ENCODE results near the gene CLIC3. TPM values are rescaled to one million over a fixed set of nuclear protein-coding genes. Genes with fewer than 3 reads are reported as not detected.

The CLIC3 gene
- total RNA-seq, 1 donor from 2014 or later = 38.6 TPM

DNA sequence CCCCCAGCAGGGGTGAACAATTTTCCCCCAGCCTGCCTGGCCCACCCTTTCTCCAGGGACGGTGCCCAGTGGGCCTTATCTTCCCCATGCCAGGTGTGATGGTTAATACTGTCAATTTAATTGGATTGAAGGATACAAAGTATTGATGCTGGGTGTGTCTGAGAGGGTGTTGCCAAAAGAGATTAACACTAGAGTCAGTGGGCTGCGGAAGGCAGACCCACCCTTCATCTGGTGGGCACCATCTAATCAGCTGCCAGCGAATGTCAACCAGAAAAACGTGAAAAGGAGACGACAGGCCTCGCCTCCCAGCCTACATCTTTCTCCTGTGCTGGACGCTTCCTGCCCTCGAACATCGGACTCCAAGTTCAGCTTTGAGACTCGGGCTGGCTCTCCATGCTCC is 41.1 kb upstream of the CLIC3 start:
- TF ChIP-seq, protein P1, sequence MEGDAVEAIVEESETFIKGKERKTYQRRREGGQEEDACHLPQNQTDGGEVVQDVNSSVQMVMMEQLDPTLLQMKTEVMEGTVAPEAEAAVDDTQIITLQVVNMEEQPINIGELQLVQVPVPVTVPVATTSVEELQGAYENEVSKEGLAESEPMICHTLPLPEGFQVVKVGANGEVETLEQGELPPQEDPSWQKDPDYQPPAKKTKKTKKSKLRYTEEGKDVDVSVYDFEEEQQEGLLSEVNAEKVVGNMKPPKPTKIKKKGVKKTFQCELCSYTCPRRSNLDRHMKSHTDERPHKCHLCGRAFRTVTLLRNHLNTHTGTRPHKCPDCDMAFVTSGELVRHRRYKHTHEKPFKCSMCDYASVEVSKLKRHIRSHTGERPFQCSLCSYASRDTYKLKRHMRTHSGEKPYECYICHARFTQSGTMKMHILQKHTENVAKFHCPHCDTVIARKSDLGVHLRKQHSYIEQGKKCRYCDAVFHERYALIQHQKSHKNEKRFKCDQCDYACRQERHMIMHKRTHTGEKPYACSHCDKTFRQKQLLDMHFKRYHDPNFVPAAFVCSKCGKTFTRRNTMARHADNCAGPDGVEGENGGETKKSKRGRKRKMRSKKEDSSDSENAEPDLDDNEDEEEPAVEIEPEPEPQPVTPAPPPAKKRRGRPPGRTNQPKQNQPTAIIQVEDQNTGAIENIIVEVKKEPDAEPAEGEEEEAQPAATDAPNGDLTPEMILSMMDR (conservative IDR thresholded peaks at IDR 0.05) = no peak
- Mint-ChIP-seq H3K36me3 (no peaks in the 10 kb centered on the region), H3K9me3 (no peaks in the 10 kb centered on the region), H3K4me1 (ENCODE audit: unreplicated experiment) (no peaks in the 10 kb centered on the region), H3K27ac (no peak overlapping the region), H3K27me3 (no peaks in the 10 kb centered on the region), H3K4me3 (no peak overlapping the region)
- no peak for DNase-seq (ENCODE audit: extremely low spot score, unreplicated experiment)

DNA sequence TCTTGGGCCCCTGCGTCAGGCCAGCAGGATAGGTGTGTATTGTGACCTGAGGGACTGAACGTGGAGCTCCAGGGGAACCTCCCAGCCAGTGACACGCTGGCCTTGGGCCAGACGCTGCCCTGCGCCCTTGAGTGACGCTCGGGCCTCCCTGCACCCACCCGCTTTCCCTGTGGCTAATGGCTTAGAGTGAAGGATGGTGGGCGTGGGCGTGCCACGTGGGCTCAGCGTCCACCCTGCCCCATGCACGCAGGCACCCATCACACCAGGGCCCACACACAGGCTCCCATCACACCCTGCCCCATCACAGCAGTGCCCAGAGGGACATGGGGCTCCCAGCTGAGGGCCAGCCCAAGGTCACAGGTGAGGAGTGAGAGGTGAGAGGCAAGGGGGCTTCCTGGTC is 40.7 kb upstream of the CLIC3 start:
- Mint-ChIP-seq H3K27me3 (no peaks in the 10 kb centered on the region), H3K9me3 (no peaks in the 10 kb centered on the region), H3K27ac (no peak overlapping the region), H3K36me3 (no peaks in the 10 kb centered on the region), H3K4me1 (ENCODE audit: unreplicated experiment) (no peaks in the 10 kb centered on the region), H3K4me3 (no peak overlapping the region)
- no peak for DNase-seq (ENCODE audit: extremely low spot score, unreplicated experiment)
- TF ChIP-seq, protein P1 (conservative IDR thresholded peaks at IDR 0.05) = no peak

DNA sequence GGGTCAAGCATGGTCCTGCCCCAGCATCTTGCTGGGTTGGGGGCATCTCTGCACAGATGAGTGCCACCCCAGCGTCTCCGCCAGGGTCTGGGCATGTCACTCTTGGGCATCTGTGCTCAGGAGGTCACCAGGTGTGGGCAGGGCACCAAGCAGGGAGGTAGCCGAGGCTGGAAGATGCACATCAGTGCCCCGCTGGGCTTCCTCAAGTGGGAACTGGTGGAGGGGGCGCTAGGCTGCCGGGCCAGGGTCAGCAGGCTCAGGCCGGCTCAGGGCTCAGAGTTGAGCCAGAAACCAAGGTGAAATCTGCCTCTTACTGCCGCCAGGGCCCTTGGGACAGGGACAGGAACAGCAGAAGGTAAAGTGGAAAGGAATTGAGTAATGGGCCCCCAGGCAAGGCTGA is 39.6 kb upstream of the CLIC3 start:
- H3K36me3 Mint-ChIP-seq = no peaks in the 10 kb centered on the region
- no peaks in the 10 kb centered on the region for H3K27me3 Mint-ChIP-seq
- TF ChIP-seq, protein P1 (conservative IDR thresholded peaks at IDR 0.05) = no peak
- H3K4me3 Mint-ChIP-seq = no peak overlapping the region
- DNase-seq (ENCODE audit: extremely low spot score, unreplicated experiment) = no peak
- H3K27ac Mint-ChIP-seq = no peak overlapping the region
- H3K9me3 Mint-ChIP-seq = no peaks in the 10 kb centered on the region
- H3K4me1 Mint-ChIP-seq (ENCODE audit: unreplicated experiment) = no peaks in the 10 kb centered on the region

DNA sequence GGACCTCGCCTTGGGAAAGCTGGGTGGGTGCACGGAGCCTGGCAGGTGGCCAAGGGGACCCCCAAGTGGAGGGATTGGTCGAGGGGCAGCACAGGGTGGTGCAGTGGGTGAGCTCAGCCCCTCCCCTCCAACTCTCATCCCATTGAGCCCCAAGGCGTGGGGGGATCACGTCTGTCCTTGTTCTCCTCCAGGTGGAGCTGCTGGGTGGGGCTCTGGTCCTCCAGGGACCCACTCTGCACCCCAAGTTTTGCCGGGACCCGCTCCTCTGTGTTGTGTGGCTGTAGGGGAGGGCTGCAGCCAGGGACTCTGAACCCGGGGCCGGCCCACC is 39.1 kb upstream of the CLIC3 start:
- no peaks in the 10 kb centered on the region for H3K36me3 Mint-ChIP-seq
- H3K4me3 Mint-ChIP-seq = no peak overlapping the region
- no peak for DNase-seq (ENCODE audit: extremely low spot score, unreplicated experiment)
- H3K27ac Mint-ChIP-seq = no peak overlapping the region
- TF ChIP-seq, protein P1 (conservative IDR thresholded peaks at IDR 0.05) = peak; percentile 41
- no peaks in the 10 kb centered on the region for H3K27me3 Mint-ChIP-seq
- H3K4me1 Mint-ChIP-seq (ENCODE audit: unreplicated experiment) = no peaks in the 10 kb centered on the region
- H3K9me3 Mint-ChIP-seq = no peaks in the 10 kb centered on the region

DNA sequence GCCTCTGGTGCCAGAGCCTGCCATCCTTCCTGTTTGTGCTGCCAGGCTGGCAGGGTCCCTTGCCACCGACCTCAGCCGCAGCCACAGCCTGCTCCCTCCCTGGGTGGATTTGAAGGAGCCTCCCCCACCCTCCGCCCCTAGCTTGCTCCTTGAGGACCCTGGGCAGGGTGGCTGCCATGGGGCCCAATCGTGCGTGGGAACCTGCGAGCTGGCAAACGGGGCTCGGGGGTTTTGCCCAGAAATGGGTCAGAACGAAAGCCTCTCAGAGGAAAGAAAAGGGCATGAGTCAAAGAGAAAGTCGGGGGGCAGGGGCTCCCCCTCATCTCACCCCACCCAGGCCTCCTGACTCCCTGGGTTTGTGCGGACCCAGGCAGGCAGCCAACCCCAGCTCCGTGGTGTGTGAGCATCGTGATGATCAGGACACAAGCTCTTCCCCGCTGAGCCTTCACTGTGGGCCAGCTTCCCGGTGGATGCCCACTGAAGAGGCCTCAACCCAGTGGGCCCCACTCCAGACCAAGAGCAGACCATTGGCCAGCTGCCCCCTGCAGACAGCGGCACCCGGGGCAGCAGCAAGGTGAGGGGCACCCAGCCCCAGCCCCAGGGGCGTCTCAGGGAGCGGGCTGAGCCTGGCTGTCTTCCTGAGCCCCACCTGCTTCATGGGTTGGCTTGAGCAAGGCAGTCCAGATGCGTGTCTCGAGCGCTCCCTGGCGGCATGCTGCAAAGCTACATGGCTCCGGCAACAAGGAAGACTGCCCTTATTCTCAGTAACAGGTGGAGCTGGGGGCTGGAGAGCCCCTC is 38.5 kb upstream of the CLIC3 start:
- TF ChIP-seq, protein P1 (conservative IDR thresholded peaks at IDR 0.05) = peak; percentile 89
- H3K36me3 Mint-ChIP-seq = no peaks in the 10 kb centered on the region
- no peak for DNase-seq (ENCODE audit: extremely low spot score, unreplicated experiment)
- no peak overlapping the region for H3K4me3 Mint-ChIP-seq
- H3K4me1 Mint-ChIP-seq (ENCODE audit: unreplicated experiment) = no peaks in the 10 kb centered on the region
- H3K27me3 Mint-ChIP-seq = no peaks in the 10 kb centered on the region
- no peaks in the 10 kb centered on the region for H3K9me3 Mint-ChIP-seq
- H3K27ac Mint-ChIP-seq = no peak overlapping the region

Measured in type B pancreatic cell (in vitro differentiated cells).